ENCODE measurements around the gene KLF7.

The KLF7 gene

GRCh38 chr2:207167099-207167923 lies 1.6 kb upstream of the KLF7 start:
- Histone ChIP-seq H3K27me3 (ENCODE audit: control insufficient read depth in 1 of 2, insufficient read depth in 2 of 2, low read length in 2 of 2) (peaks cover 0 to 6% of the 10 kb centered on the region in 2 donors), H3K9ac (ENCODE audit: low read depth in 1 of 2, low read length in 2 of 2) (peak overlapping the region; percentile 72 to 94), H3K36me3 (ENCODE audit: control insufficient read depth in 1 of 2, insufficient read depth in 2 of 2, low read length in 2 of 2) (no peaks in the 10 kb centered on the region), H3K4me1 (ENCODE audit: control insufficient read depth in 1 of 2, insufficient read depth in 2 of 2, low read length in 2 of 2) (peaks cover 11 to 13% of the 10 kb centered on the region in 2 donors), H3K27ac (ENCODE audit: low read depth, low read length) (peak overlapping the region; percentile 99), H3K4me3 (ENCODE audit: low read depth in 1 of 2, low read length in 2 of 2) (peak overlapping the region; percentile 81 to 93), H3K9me3 (ENCODE audit: control insufficient read depth in 1 of 2, low read length in 2 of 2) (no peaks in the 10 kb centered on the region)

GRCh38 chr2:207166349-207167098 lies 776 bp upstream of the KLF7 start:
- H3K27me3 ChIP-seq (ENCODE audit: control insufficient read depth in 1 of 2, insufficient read depth in 2 of 2, low read length in 2 of 2), result peaks cover 0 to 6% of the 10 kb centered on the region in 2 donors
- H3K27ac ChIP-seq (ENCODE audit: low read depth, low read length), result peak overlapping the region; percentile 99
- no peaks in the 10 kb centered on the region for H3K36me3 ChIP-seq (ENCODE audit: control insufficient read depth in 1 of 2, insufficient read depth in 2 of 2, low read length in 2 of 2)

GRCh38 chr2:207166039-207166348 lies 246 bp upstream of the KLF7 start:
- H3K4me3 ChIP-seq (ENCODE audit: low read depth in 1 of 2, low read length in 2 of 2), result peak overlapping the region; percentile 81 to 93
- no peaks in the 10 kb centered on the region for H3K9me3 ChIP-seq (ENCODE audit: control insufficient read depth in 1 of 2, low read length in 2 of 2)
- peaks cover 16 to 20% of the 10 kb centered on the region in 2 donors for H3K4me1 ChIP-seq (ENCODE audit: control insufficient read depth in 1 of 2, insufficient read depth in 2 of 2, low read length in 2 of 2)
- H3K36me3 ChIP-seq (ENCODE audit: control insufficient read depth in 1 of 2, insufficient read depth in 2 of 2, low read length in 2 of 2), result no peaks in the 10 kb centered on the region
- peak overlapping the region; percentile 99 for H3K27ac ChIP-seq (ENCODE audit: low read depth, low read length)
- H3K27me3 ChIP-seq (ENCODE audit: control insufficient read depth in 1 of 2, insufficient read depth in 2 of 2, low read length in 2 of 2), result peaks cover 0 to 6% of the 10 kb centered on the region in 2 donors
- peak overlapping the region in 1 of 2 donors; percentile 94 for H3K9ac ChIP-seq (ENCODE audit: low read depth in 1 of 2, low read length in 2 of 2)

More at GRCh38 chr2:207166349-207167098, 776 bp upstream of the KLF7 start:
- Histone ChIP-seq H3K9me3 (ENCODE audit: control insufficient read depth in 1 of 2, low read length in 2 of 2) (no peaks in the 10 kb centered on the region), H3K9ac (ENCODE audit: low read depth in 1 of 2, low read length in 2 of 2) (peak overlapping the region; percentile 83 to 94), H3K4me3 (ENCODE audit: low read depth in 1 of 2, low read length in 2 of 2) (peak overlapping the region; percentile 81 to 93), H3K4me1 (ENCODE audit: control insufficient read depth in 1 of 2, insufficient read depth in 2 of 2, low read length in 2 of 2) (peaks cover 12 to 17% of the 10 kb centered on the region in 2 donors)

GRCh38 chr2:207164006-207164831 lies 1.5 kb downstream of the KLF7 start:
- peak overlapping the region; percentile 85 for H3K27ac ChIP-seq (ENCODE audit: low read depth, low read length)
- peak overlapping the region; percentile 67 to 89 for H3K9ac ChIP-seq (ENCODE audit: low read depth in 1 of 2, low read length in 2 of 2)
- no peaks in the 10 kb centered on the region for H3K9me3 ChIP-seq (ENCODE audit: control insufficient read depth in 1 of 2, low read length in 2 of 2)
- no peaks in the 10 kb centered on the region for H3K36me3 ChIP-seq (ENCODE audit: control insufficient read depth in 1 of 2, insufficient read depth in 2 of 2, low read length in 2 of 2)
- peaks cover 0 to 6% of the 10 kb centered on the region in 2 donors for H3K27me3 ChIP-seq (ENCODE audit: control insufficient read depth in 1 of 2, insufficient read depth in 2 of 2, low read length in 2 of 2)
- H3K4me3 ChIP-seq (ENCODE audit: low read depth in 1 of 2, low read length in 2 of 2), result peak overlapping the region; percentile 81 to 93
- peaks cover 16 to 20% of the 10 kb centered on the region in 2 donors for H3K4me1 ChIP-seq (ENCODE audit: control insufficient read depth in 1 of 2, insufficient read depth in 2 of 2, low read length in 2 of 2)

GRCh38 chr2:207163756-207164005 lies 2.1 kb downstream of the KLF7 start:
- no peaks in the 10 kb centered on the region for H3K36me3 ChIP-seq (ENCODE audit: control insufficient read depth in 1 of 2, insufficient read depth in 2 of 2, low read length in 2 of 2)
- peak overlapping the region; percentile 81 to 93 for H3K4me3 ChIP-seq (ENCODE audit: low read depth in 1 of 2, low read length in 2 of 2)
- H3K27ac ChIP-seq (ENCODE audit: low read depth, low read length), result peak overlapping the region; percentile 85
- peaks cover 16 to 20% of the 10 kb centered on the region in 2 donors for H3K4me1 ChIP-seq (ENCODE audit: control insufficient read depth in 1 of 2, insufficient read depth in 2 of 2, low read length in 2 of 2)
- peak overlapping the region; percentile 67 to 89 for H3K9ac ChIP-seq (ENCODE audit: low read depth in 1 of 2, low read length in 2 of 2)
- no peaks in the 10 kb centered on the region for H3K9me3 ChIP-seq (ENCODE audit: control insufficient read depth in 1 of 2, low read length in 2 of 2)
- peaks cover 0 to 6% of the 10 kb centered on the region in 2 donors for H3K27me3 ChIP-seq (ENCODE audit: control insufficient read depth in 1 of 2, insufficient read depth in 2 of 2, low read length in 2 of 2)

- H3K4me3 ChIP-seq (ENCODE audit: low read depth in 1 of 2, low read length in 2 of 2), result peak overlapping the region; percentile 81 to 93
- peak overlapping the region; percentile 67 to 89 for H3K9ac ChIP-seq (ENCODE audit: low read depth in 1 of 2, low read length in 2 of 2)
- peak overlapping the region; percentile 85 for H3K27ac ChIP-seq (ENCODE audit: low read depth, low read length)
- no peaks in the 10 kb centered on the region for H3K9me3 ChIP-seq (ENCODE audit: control insufficient read depth in 1 of 2, low read length in 2 of 2)
- H3K36me3 ChIP-seq (ENCODE audit: control insufficient read depth in 1 of 2, insufficient read depth in 2 of 2, low read length in 2 of 2), result no peaks in the 10 kb centered on the region
- peaks cover 0 to 6% of the 10 kb centered on the region in 2 donors for H3K27me3 ChIP-seq (ENCODE audit: control insufficient read depth in 1 of 2, insufficient read depth in 2 of 2, low read length in 2 of 2)
- peaks cover 16 to 20% of the 10 kb centered on the region in 2 donors for H3K4me1 ChIP-seq (ENCODE audit: control insufficient read depth in 1 of 2, insufficient read depth in 2 of 2, low read length in 2 of 2)
Measured at GRCh38 chr2:207163053-207163755, 2.5 kb downstream of the KLF7 start.

- H3K4me1 ChIP-seq (ENCODE audit: control insufficient read depth in 1 of 2, insufficient read depth in 2 of 2, low read length in 2 of 2), result peaks cover 16 to 20% of the 10 kb centered on the region in 2 donors
- H3K9me3 ChIP-seq (ENCODE audit: control insufficient read depth in 1 of 2, low read length in 2 of 2), result no peaks in the 10 kb centered on the region
- peak overlapping the region in 1 of 2 donors; percentile 19 for H3K4me3 ChIP-seq (ENCODE audit: low read depth in 1 of 2, low read length in 2 of 2)
- no peak overlapping the region for H3K9ac ChIP-seq (ENCODE audit: low read depth in 1 of 2, low read length in 2 of 2)
- H3K27me3 ChIP-seq (ENCODE audit: control insufficient read depth in 1 of 2, insufficient read depth in 2 of 2, low read length in 2 of 2), result peaks cover 0 to 6% of the 10 kb centered on the region in 2 donors
- H3K27ac ChIP-seq (ENCODE audit: low read depth, low read length), result no peak overlapping the region
- H3K36me3 ChIP-seq (ENCODE audit: control insufficient read depth in 1 of 2, insufficient read depth in 2 of 2, low read length in 2 of 2), result no peaks in the 10 kb centered on the region
Measured at GRCh38 chr2:207162316-207162715, 3.4 kb downstream of the KLF7 start.

- Histone ChIP-seq H3K36me3 (ENCODE audit: control insufficient read depth in 1 of 2, insufficient read depth in 2 of 2, low read length in 2 of 2) (no peaks in the 10 kb centered on the region), H3K9ac (ENCODE audit: low read depth in 1 of 2, low read length in 2 of 2) (no peak overlapping the region), H3K4me1 (ENCODE audit: control insufficient read depth in 1 of 2, insufficient read depth in 2 of 2, low read length in 2 of 2) (peaks cover 16 to 20% of the 10 kb centered on the region in 2 donors), H3K27me3 (ENCODE audit: control insufficient read depth in 1 of 2, insufficient read depth in 2 of 2, low read length in 2 of 2) (peaks cover 0 to 6% of the 10 kb centered on the region in 2 donors), H3K9me3 (ENCODE audit: control insufficient read depth in 1 of 2, low read length in 2 of 2) (no peaks in the 10 kb centered on the region), H3K4me3 (ENCODE audit: low read depth in 1 of 2, low read length in 2 of 2) (no peak overlapping the region), H3K27ac (ENCODE audit: low read depth, low read length) (peak overlapping the region; percentile 51)
Measured at GRCh38 chr2:207161247-207162123, 4.3 kb downstream of the KLF7 start.

- H3K9me3 ChIP-seq (ENCODE audit: control insufficient read depth in 1 of 2, low read length in 2 of 2), result no peaks in the 10 kb centered on the region
- H3K4me1 ChIP-seq (ENCODE audit: control insufficient read depth in 1 of 2, insufficient read depth in 2 of 2, low read length in 2 of 2), result peaks cover 16 to 34% of the 10 kb centered on the region in 2 donors
- H3K27ac ChIP-seq (ENCODE audit: low read depth, low read length), result no peak overlapping the region
- H3K27me3 ChIP-seq (ENCODE audit: control insufficient read depth in 1 of 2, insufficient read depth in 2 of 2, low read length in 2 of 2), result peaks cover 0 to 3% of the 10 kb centered on the region in 2 donors
- H3K9ac ChIP-seq (ENCODE audit: low read depth in 1 of 2, low read length in 2 of 2), result no peak overlapping the region
- no peak overlapping the region for H3K4me3 ChIP-seq (ENCODE audit: low read depth in 1 of 2, low read length in 2 of 2)
- no peaks in the 10 kb centered on the region for H3K36me3 ChIP-seq (ENCODE audit: control insufficient read depth in 1 of 2, insufficient read depth in 2 of 2, low read length in 2 of 2)
Measured at GRCh38 chr2:207160115-207160514, 5.6 kb downstream of the KLF7 start.
